ENCODE data around the gene CNTNAP1. TPM values are rescaled to one million over a fixed set of nuclear protein-coding genes. Genes with fewer than 3 reads are reported as not detected.

CNTNAP1 gene
- total and polyA plus RNA-seq, 11 donors, result 1.3 to 17.9 (median 3.1) TPM

DNA sequence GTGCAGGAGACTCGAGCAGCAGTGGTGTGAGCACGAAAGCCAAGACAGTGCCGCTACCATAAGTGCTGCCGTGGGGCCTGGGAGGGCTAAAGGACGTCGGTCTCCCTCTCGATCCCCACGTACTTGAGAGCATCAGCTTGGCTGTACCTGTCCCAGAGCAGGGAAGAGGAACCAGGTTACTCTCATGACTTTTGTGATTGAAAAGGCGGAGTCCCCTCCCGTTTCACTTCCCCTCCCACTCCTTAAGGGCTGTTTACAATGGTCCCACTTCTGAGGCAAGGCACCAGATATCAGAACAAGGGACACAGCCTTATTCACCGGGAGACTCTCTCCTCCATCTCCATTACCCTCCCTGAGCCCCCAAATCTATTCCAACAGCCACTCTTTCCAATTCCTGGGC lies 20.1 kb downstream of the CNTNAP1 start:
- Histone ChIP-seq H3K36me3 (peaks cover 8 to 92% (median 83%) of the 10 kb centered on the region in 9 donors), H3K4me3 (no peak overlapping the region), H3K27me3 (no peaks in the 10 kb centered on the region), H3K9me3 (no peaks in the 10 kb centered on the region), H3K4me1 (peaks cover 0 to 11% (median 4%) of the 10 kb centered on the region in 12 donors), H3K27ac (no peak overlapping the region)
- intact Hi-C loops (cut with DNase I), result loop anchor here in 1 of 10 donors (5.0 kb wide), 1 partner anchor 120 kb away; no protein-coding TSS in a partner anchor
- TF ChIP-seq, protein P1, sequence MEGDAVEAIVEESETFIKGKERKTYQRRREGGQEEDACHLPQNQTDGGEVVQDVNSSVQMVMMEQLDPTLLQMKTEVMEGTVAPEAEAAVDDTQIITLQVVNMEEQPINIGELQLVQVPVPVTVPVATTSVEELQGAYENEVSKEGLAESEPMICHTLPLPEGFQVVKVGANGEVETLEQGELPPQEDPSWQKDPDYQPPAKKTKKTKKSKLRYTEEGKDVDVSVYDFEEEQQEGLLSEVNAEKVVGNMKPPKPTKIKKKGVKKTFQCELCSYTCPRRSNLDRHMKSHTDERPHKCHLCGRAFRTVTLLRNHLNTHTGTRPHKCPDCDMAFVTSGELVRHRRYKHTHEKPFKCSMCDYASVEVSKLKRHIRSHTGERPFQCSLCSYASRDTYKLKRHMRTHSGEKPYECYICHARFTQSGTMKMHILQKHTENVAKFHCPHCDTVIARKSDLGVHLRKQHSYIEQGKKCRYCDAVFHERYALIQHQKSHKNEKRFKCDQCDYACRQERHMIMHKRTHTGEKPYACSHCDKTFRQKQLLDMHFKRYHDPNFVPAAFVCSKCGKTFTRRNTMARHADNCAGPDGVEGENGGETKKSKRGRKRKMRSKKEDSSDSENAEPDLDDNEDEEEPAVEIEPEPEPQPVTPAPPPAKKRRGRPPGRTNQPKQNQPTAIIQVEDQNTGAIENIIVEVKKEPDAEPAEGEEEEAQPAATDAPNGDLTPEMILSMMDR (IDR thresholded peaks at IDR 0.05), result no peak
- no peak for TF ChIP-seq POLR2A (IDR thresholded peaks at IDR 0.05)
- DNase-seq (no peak), ATAC-seq (no peak)
- WGBS, 4 donors, result 87 to 89% (median 88%) methylated on average over 11 of the region's 11 CpGs

GRCh38 chr17:42704490-42704836 lies 22.1 kb downstream of the CNTNAP1 start:
- no peak for ATAC-seq
- Histone ChIP-seq H3K36me3 (peaks cover 8 to 100% (median 98%) of the 10 kb centered on the region in 9 donors), H3K4me1 (peaks cover 0 to 1% (median 0%) of the 10 kb centered on the region in 12 donors), H3K4me3 (no peak overlapping the region), H3K9me3 (no peaks in the 10 kb centered on the region), H3K27ac (no peak overlapping the region), H3K27me3 (no peaks in the 10 kb centered on the region)
- WGBS, 4 donors, result 92 to 97% (median 94%) methylated on average over 5 of the region's 5 CpGs
- intact Hi-C loops (cut with DNase I), result loop anchor here in 1 of 10 donors (5.0 kb wide), 1 partner anchor 122 kb away; no protein-coding TSS in a partner anchor
- no peak for DNase-seq
- TF ChIP-seq POLR2A (IDR thresholded peaks at IDR 0.05), result no peak
- TF ChIP-seq, protein P1 (IDR thresholded peaks at IDR 0.05), result no peak

- no peaks in the 10 kb centered on the region for H3K27me3 ChIP-seq
These were observed 22.6 kb downstream of the CNTNAP1 start for GRCh38 chr17:42704837-42705494.

DNA sequence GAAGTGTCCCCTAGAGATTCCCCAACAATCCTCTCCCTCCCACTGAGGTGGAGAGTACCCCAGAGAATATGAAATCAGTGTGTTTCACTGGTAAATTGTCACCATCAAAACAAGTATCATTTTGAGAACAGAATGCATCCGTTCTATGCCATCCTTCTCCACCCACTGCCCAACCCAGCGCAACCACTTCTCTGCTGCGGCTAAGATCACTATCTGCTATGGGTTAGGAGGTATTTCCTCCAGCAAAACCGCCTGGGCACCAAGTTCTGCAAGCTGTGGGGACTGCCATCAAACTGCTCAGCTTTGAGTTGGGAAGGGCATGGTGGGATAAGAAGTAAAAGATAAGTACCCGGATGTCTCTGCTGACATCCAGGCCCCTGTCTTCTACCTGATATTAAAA lies 24.4 kb downstream of the CNTNAP1 start:
- Histone ChIP-seq H3K4me3 (no peak overlapping the region), H3K27ac (no peak overlapping the region), H3K9me3 (no peaks in the 10 kb centered on the region), H3K36me3 (peaks cover 11 to 100% (median 100%) of the 10 kb centered on the region in 9 donors), H3K4me1 (no peaks in the 10 kb centered on the region), H3K27me3 (no peaks in the 10 kb centered on the region)
- intact Hi-C loops (cut with DNase I), result no loop called here
- no peak for DNase-seq
- no peak for TF ChIP-seq POLR2A (IDR thresholded peaks at IDR 0.05)
- TF ChIP-seq, protein P1 (IDR thresholded peaks at IDR 0.05), result no peak
- no peak for ATAC-seq
- 85 to 89% (median 86%) methylated on average over 5 of the region's 5 CpGs for WGBS, 4 donors

More at GRCh38 chr17:42704837-42705494, 22.6 kb downstream of the CNTNAP1 start:
- H3K4me1 ChIP-seq, result no peaks in the 10 kb centered on the region
- intact Hi-C loops (cut with DNase I), result loop anchor here in 1 of 10 donors (5.0 kb wide), 1 partner anchor 123 kb away; no protein-coding TSS in a partner anchor
- H3K9me3 ChIP-seq, result no peaks in the 10 kb centered on the region
- ATAC-seq (no peak), DNase-seq (no peak)
- no peak overlapping the region for H3K4me3 ChIP-seq
- peaks cover 8 to 100% (median 100%) of the 10 kb centered on the region in 9 donors for H3K36me3 ChIP-seq
- H3K27ac ChIP-seq, result no peak overlapping the region
- 83 to 87% (median 85%) methylated on average over 8 of the region's 8 CpGs for WGBS, 4 donors
- no peak for TF ChIP-seq POLR2A (IDR thresholded peaks at IDR 0.05)
- TF ChIP-seq, protein P1 (IDR thresholded peaks at IDR 0.05), result no peak
